ENCODE data around the gene ZNF274.

DNA sequence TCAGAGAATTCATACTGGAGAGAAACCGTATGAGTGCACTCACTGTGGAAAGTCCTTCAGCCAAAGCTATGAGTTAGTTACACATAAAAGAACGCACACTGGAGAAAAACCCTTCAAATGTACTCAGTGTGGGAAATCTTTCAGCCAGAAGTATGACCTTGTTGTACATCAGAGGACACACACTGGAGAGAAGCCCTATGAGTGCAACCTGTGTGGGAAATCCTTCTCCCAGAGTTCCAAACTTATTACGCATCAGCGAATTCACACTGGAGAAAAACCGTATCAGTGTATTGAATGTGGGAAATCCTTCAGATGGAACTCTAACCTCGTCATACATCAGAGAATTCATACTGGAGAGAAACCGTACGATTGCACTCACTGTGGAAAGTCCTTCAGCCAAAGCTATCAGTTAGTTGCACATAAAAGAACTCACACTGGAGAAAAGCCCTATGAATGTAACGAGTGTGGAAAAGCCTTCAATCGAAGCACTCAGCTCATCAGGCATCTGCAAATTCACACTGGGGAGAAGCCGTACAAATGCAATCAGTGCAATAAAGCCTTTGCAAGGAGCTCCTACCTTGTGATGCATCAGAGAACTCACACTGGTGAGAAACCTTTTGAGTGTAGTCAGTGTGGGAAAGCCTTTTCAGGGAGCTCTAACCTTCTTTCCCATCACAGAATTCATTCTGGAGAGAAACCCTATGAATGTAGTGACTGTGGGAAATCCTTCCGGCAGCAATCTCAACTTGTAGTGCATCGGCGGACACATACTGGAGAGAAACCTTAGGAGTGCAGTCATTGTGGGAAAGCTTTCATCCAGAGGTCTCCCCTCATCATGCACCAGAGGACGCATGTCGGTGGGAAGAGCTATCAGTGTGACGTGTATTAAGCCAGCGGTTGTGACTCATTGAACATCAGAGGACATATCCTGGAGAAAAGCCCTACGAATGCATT is 79.4 kb downstream of the ZNF274 start:
- no peak for TF ChIP-seq EZH2 (IDR thresholded peaks at IDR 0.05; ENCODE audit: low read depth)
- TF ChIP-seq, protein P1, sequence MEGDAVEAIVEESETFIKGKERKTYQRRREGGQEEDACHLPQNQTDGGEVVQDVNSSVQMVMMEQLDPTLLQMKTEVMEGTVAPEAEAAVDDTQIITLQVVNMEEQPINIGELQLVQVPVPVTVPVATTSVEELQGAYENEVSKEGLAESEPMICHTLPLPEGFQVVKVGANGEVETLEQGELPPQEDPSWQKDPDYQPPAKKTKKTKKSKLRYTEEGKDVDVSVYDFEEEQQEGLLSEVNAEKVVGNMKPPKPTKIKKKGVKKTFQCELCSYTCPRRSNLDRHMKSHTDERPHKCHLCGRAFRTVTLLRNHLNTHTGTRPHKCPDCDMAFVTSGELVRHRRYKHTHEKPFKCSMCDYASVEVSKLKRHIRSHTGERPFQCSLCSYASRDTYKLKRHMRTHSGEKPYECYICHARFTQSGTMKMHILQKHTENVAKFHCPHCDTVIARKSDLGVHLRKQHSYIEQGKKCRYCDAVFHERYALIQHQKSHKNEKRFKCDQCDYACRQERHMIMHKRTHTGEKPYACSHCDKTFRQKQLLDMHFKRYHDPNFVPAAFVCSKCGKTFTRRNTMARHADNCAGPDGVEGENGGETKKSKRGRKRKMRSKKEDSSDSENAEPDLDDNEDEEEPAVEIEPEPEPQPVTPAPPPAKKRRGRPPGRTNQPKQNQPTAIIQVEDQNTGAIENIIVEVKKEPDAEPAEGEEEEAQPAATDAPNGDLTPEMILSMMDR (conservative IDR thresholded peaks at IDR 0.05): no peak
